ENCODE results near the gene RAD51B. TPM values are rescaled to one million over a fixed set of nuclear protein-coding genes. Genes with fewer than 3 reads are reported as not detected.

The RAD51B gene
- total RNA-seq, 1 experiment from 2014 or later = 20.0 TPM

- TF ChIP-seq YY1 (IDR thresholded peaks at IDR 0.05; ENCODE audit: extremely low read depth, insufficient replicate concordance, low read depth, low read length) = no peak
- no peak for TF ChIP-seq ZBTB33 (IDR thresholded peaks at IDR 0.05; ENCODE audit: extremely low read depth, insufficient replicate concordance, low read length)
- no peak for TF ChIP-seq CTCF (IDR thresholded peaks at IDR 0.05 in 2 of 3, conservative IDR thresholded peaks at IDR 0.05 in 1 of 3; ENCODE audit: borderline replicate concordance in 1 of 3, insufficient read depth in 1 of 3, low read depth in 2 of 3, low read length in 2 of 3)
- CTCF ChIA-PET = no interaction called here
- Histone ChIP-seq H3K36me3 (ENCODE audit: control insufficient read depth in 1 of 2, insufficient read depth in 2 of 2, low read length in 2 of 2) (peaks cover 10 to 11% of the 10 kb centered on the region in 2 experiments; a peak in 3 of 4 replicates), H3K79me2 (ENCODE audit: insufficient read depth, low read length) (no peaks in the 10 kb centered on the region), H3K4me2 (ENCODE audit: low read length) (no peak overlapping the region), H3K9me2 (ENCODE audit: insufficient read depth) (no peaks in the 10 kb centered on the region), H3K27me3 (ENCODE audit: insufficient read depth, low read length) (no peaks in the 10 kb centered on the region), H3K27ac (ENCODE audit: low read depth, low read length) (no peak overlapping the region), H3K9me3 (ENCODE audit: control insufficient read depth in 1 of 2, insufficient read depth in 1 of 2, low read depth in 1 of 2, low read length in 2 of 2) (no peaks in the 10 kb centered on the region), H4K20me1 (ENCODE audit: insufficient read depth) (no peaks in the 10 kb centered on the region), H2AFZ (ENCODE audit: low read depth, low read length, poor library complexity, severe bottlenecking) (no peak overlapping the region), H3K9ac (ENCODE audit: low read length) (no peak overlapping the region), H3K4me1 (ENCODE audit: control insufficient read depth in 1 of 2, insufficient read depth in 2 of 2, low read length in 2 of 2) (no peaks in the 10 kb centered on the region), H3K4me3 (replicated peaks in 1 of 2; ENCODE audit: low read depth in 1 of 2, low read length in 2 of 2) (no peak overlapping the region)
- BruUV-seq (replicated peaks) = no TSS peak
- no peak for DNase-seq (ENCODE audit: low read depth, low spot score)
- intact Hi-C loops (cut with micrococcal nuclease) = no loop called here
- RAD21 ChIA-PET (ENCODE audit: low non-redundant PET in 1 of 2, low total read pairs in 2 of 2, uncharacterized antibody in 2 of 2, unreplicated experiment in 2 of 2) = no interaction called here
- ATAC-seq = no peak
- POLR2A ChIA-PET = no interaction called here
Observed at GRCh38 chr14:67778792-67779191, 40.8 kb upstream of the RAD51B start.

- POLR2A ChIA-PET = no interaction called here
- no peak for TF ChIP-seq TCF7L2 (IDR thresholded peaks at IDR 0.05; ENCODE audit: borderline replicate concordance, extremely low read depth, insufficient read depth, insufficient read length)
- no peak for TF ChIP-seq CTCF (IDR thresholded peaks at IDR 0.05 in 2 of 3, conservative IDR thresholded peaks at IDR 0.05 in 1 of 3; ENCODE audit: borderline replicate concordance in 1 of 3, insufficient read depth in 1 of 3, low read depth in 2 of 3, low read length in 2 of 3)
- TF ChIP-seq YY1 (IDR thresholded peaks at IDR 0.05; ENCODE audit: extremely low read depth, insufficient replicate concordance, low read depth, low read length) = no peak
- no peak for TF ChIP-seq EZH2 (IDR thresholded peaks at IDR 0.05)
- TF ChIP-seq POLR2AphosphoS5 (IDR thresholded peaks at IDR 0.05; ENCODE audit: low read depth, low read length) = no peak
- TF ChIP-seq ZNF274 (IDR thresholded peaks at IDR 0.05; ENCODE audit: low read depth, low read length) = no peak
- no peak for TF ChIP-seq EZH2phosphoT487 (IDR thresholded peaks at IDR 0.05; ENCODE audit: borderline replicate concordance)
- no peak for TF ChIP-seq CBX3 (IDR thresholded peaks at IDR 0.05; ENCODE audit: low read depth)
- TF ChIP-seq ATF3 (IDR thresholded peaks at IDR 0.05) = no peak
- TF ChIP-seq CEBPB (IDR thresholded peaks at IDR 0.05; ENCODE audit: low read depth) = no peak
- no peak for TF ChIP-seq ZFX (IDR thresholded peaks at IDR 0.05)
- no peak for TF ChIP-seq SRF (IDR thresholded peaks at IDR 0.05; ENCODE audit: low read depth)
Observed at GRCh38 chr14:67782090-67782489, 37.5 kb upstream of the RAD51B start.

More at GRCh38 chr14:67782090-67782489, 37.5 kb upstream of the RAD51B start:
- no peaks in the 10 kb centered on the region for H3K4me1 ChIP-seq (ENCODE audit: control insufficient read depth in 1 of 2, insufficient read depth in 2 of 2, low read length in 2 of 2)
- no peak overlapping the region for H3K4me2 ChIP-seq (ENCODE audit: low read length)
- no peaks in the 10 kb centered on the region for H3K9me2 ChIP-seq (ENCODE audit: insufficient read depth)
- no peaks in the 10 kb centered on the region for H3K27me3 ChIP-seq (ENCODE audit: insufficient read depth, low read length)
- ATAC-seq (no peak), DNase-seq (ENCODE audit: low read depth, low spot score) (no peak)
- no peaks in the 10 kb centered on the region for H4K20me1 ChIP-seq (ENCODE audit: insufficient read depth)
- H3K4me3 ChIP-seq (replicated peaks in 1 of 2; ENCODE audit: low read depth in 1 of 2, low read length in 2 of 2) = no peak overlapping the region
- no peak overlapping the region for H3K9ac ChIP-seq (ENCODE audit: low read length)
- no peaks in the 10 kb centered on the region for H3K79me2 ChIP-seq (ENCODE audit: insufficient read depth, low read length)
- BruUV-seq (replicated peaks) = no TSS peak
- H3K36me3 ChIP-seq (ENCODE audit: control insufficient read depth in 1 of 2, insufficient read depth in 2 of 2, low read length in 2 of 2) = peaks cover 15 to 18% of the 10 kb centered on the region in 2 experiments
- RAD21 ChIA-PET (ENCODE audit: low non-redundant PET in 1 of 2, low total read pairs in 2 of 2, uncharacterized antibody in 2 of 2, unreplicated experiment in 2 of 2) = no interaction called here
- H3K9me3 ChIP-seq (ENCODE audit: control insufficient read depth in 1 of 2, insufficient read depth in 1 of 2, low read depth in 1 of 2, low read length in 2 of 2) = no peaks in the 10 kb centered on the region
- CTCF ChIA-PET = no interaction called here
- no peak overlapping the region for H2AFZ ChIP-seq (ENCODE audit: low read depth, low read length, poor library complexity, severe bottlenecking)
- intact Hi-C loops (cut with micrococcal nuclease) = no loop called here
- no peak overlapping the region for H3K27ac ChIP-seq (ENCODE audit: low read depth, low read length)

All from HCT116 (cell line).